SK-N-MC (cell line): ENCODE results near the gene ARMC9.

Experiments
- DNase-seq: peaks from one replicate; pipeline ENCODE4 v3.0.0-alpha.2; 2011; ENCODE audit warnings: low read depth, low spot score
- H3K27ac ChIP-seq: fragments of 200-600 bp; sonication (generic); 2 replicates; pipeline ENCODE4 v1.5.1; 2016; ENCODE audit warnings: mixed run types
- H3K36me3 ChIP-seq: fragments of 200-600 bp; sonication (generic); 2 replicates; pipeline ENCODE4 v1.6.1; 2017; ENCODE audit warnings: antibody characterized with exemption, low read length, mixed read lengths; ENCODE audit not compliant: insufficient read depth
- H3K4me3 ChIP-seq: fragments of 200-600 bp; sonication (generic); 2 replicates; pipeline ENCODE4 v1.5.1; 2016
- H3K9ac ChIP-seq: fragments of 200-600 bp; sonication (generic); 2 replicates; pipeline ENCODE4 v1.8.0; 2017; ENCODE audit warnings: mixed run types, mixed read lengths; ENCODE audit not compliant: insufficient read length
- H3K9me3 ChIP-seq: fragments of 200-600 bp; sonication (generic); 2 replicates; pipeline ENCODE4 v1.6.1; 2017; ENCODE audit warnings: low read depth, mild to moderate bottlenecking, antibody characterized with exemption, low read length, moderate library complexity, mixed read lengths
- EZH2 ChIP-seq: fragments of 200-600 bp; sonication (generic); IDR thresholded peaks from one replicate; pipeline ENCODE4 v1.6.1; 2017; ENCODE audit warnings: antibody characterized with exemption
- FOXP2 ChIP-seq: optimal IDR thresholded peaks from 2 replicates; pipeline ENCODE3; 2011; ENCODE audit warnings: mild to moderate bottlenecking, moderate library complexity; ENCODE audit not compliant: insufficient read depth; ENCODE audit errors: extremely low read length, control extremely low read depth
- POLR2AphosphoS5 ChIP-seq: IDR thresholded peaks from 2 replicates; pipeline ENCODE4 v1.6.1; 2012; ENCODE audit warnings: mild to moderate bottlenecking, low read depth, low read length, borderline replicate concordance

The ARMC9 gene

DNA sequence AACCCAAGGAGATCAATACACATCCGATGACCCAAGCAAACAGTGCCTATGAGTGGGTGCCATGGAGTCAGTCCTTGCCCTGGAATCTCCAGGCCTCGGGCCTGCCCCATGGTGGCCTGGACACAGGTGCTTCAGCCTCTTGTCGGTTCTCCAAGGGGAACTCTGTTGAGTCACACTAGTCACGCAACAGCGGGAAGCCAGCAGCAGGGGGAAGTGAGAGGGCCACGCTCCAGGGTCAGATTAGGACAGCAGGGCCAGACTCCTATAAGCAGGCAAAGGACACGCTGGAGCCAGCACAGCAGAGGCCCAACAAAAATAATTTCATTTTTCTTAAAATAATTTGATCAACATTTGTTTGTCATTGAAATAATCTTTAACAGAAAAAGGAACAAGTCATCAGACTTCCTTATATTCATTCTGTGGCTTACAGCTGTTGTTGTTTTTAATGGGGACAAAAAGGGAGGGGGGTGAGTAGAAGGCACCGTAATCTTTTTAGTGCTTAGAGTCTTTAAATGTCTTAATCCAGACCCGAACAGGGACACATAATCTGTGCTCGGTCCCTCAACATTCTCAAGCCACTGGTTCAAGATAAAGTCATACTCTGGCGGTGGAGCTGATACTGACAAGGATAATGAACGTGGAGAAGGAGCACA, 16.4 kb upstream of the ARMC9 start:
- no peaks in the 10 kb centered on the region for H3K9me3 ChIP-seq
- no peak for DNase-seq
- TF ChIP-seq POLR2AphosphoS5: no peak
- no peak for TF ChIP-seq FOXP2
- no peak for TF ChIP-seq EZH2
- H3K36me3 ChIP-seq: no peaks in the 10 kb centered on the region; the same call in 1 of the 2 replicates
- H3K9ac ChIP-seq: no peak overlapping the region
- no peak overlapping the region for H3K4me3 ChIP-seq
- no peak overlapping the region for H3K27ac ChIP-seq

DNA sequence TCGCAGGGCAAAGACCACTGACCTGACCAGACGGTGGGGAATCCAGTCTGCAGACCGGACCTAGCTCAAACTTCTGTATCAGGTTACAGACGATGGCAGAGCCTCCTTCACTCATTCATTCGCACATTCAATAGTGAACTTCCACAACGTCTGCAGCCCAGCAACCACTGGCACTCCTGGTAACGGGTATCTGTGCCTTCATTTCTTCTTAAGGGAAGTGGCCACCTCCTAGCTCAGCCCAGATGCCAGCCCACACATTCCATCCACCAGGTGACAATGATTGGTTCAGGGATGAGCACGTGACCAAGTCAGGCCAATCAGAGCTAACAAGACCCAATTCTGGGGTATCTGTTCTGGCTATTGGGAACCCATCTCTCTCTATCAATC, 15.9 kb upstream of the ARMC9 start:
- Histone ChIP-seq H3K27ac (no peak overlapping the region), H3K4me3 (no peak overlapping the region), H3K9me3 (no peaks in the 10 kb centered on the region), H3K36me3 (no peaks in the 10 kb centered on the region), H3K9ac (no peak overlapping the region)
- no peak for DNase-seq
- TF ChIP-seq POLR2AphosphoS5 (no peak), EZH2 (no peak), FOXP2 (no peak)

DNA sequence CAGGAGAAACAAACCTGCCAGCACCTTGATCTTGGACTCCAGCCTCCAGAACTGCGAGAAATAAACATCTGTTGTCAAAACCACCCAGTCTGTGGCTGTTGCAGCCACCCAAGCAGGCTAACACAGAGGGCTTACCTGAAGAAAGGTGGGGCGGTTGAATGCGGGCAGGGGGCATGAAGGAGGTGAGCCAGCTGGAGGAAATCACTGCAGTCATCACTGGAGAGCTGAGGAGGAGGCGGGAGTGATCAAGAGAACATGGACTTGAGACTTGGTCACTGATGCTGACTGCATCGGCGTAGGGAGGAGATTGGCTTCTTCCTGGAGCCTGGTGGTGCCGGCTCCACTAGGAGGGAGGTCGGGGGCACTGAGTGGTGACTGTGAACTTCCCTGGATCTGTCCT, 14.6 kb upstream of the ARMC9 start:
- TF ChIP-seq EZH2 (no peak), POLR2AphosphoS5 (no peak), FOXP2 (no peak)
- no peaks in the 10 kb centered on the region for H3K9me3 ChIP-seq
- DNase-seq: no peak
- no peaks in the 10 kb centered on the region for H3K36me3 ChIP-seq
- H3K27ac ChIP-seq: no peak overlapping the region
- no peak overlapping the region for H3K9ac ChIP-seq
- H3K4me3 ChIP-seq: no peak overlapping the region

DNA sequence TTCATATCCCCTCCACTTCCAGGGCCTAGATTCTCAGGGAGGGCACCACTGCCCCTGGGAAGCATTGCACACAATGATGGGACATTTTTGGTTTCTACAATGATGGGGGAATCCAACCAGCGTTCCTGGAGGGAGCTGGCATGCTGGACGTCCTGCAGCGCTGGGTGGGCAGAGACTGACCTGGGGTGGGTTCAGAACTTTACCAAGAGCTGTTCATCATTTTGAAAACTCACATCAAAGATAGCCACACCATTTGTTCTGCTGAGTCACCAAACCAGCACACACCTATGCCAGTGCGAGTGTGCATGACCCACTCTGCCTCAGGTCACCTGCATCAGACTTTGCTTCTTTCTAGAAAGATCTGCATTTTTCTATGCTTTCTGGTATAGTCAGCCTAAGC, 14.1 kb upstream of the ARMC9 start:
- TF ChIP-seq POLR2AphosphoS5: no peak
- no peak for TF ChIP-seq EZH2
- no peak for TF ChIP-seq FOXP2
- Histone ChIP-seq H3K4me3 (no peak overlapping the region), H3K36me3 (no peaks in the 10 kb centered on the region), H3K9me3 (no peaks in the 10 kb centered on the region), H3K9ac (no peak overlapping the region), H3K27ac (no peak overlapping the region)
- DNase-seq: no peak

DNA sequence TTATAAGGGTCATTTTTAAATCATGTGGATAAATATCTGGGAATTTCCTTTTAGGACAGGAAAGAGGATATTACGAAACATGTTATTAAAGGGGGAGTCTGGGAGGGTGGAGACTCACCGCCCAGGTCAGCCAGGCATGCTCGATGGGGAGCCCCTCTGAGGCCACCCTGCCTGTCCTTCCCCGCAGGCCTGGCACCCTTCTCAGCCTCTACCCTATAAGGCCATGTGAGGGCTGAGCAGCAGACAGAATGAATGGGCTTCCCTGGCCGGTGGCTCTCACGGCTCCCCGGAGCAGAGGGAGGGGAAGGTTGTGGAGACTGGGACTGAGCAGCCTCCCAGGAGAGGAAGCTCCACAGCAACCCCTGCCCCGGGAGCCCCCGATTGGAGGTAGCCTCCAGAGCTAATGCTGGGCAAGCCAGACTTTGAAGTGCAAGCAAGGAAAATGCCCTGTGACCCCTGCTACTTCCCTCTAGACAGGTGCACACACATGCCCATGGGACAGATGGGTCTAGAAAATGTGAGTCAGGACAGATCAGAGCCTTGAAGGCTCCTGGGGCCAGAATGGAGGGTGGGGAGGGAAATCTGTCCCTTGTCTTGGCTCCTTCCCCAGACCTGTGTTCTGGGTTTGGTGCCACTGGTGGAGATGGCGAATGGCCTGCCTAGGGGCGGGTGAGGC, 13.2 kb upstream of the ARMC9 start:
- no peaks in the 10 kb centered on the region for H3K9me3 ChIP-seq
- TF ChIP-seq EZH2: no peak
- TF ChIP-seq POLR2AphosphoS5: no peak
- TF ChIP-seq FOXP2: no peak
- H3K36me3 ChIP-seq: no peaks in the 10 kb centered on the region
- no peak for DNase-seq
- H3K9ac ChIP-seq: no peak overlapping the region
- H3K4me3 ChIP-seq: no peak overlapping the region
- H3K27ac ChIP-seq: no peak overlapping the region

DNA sequence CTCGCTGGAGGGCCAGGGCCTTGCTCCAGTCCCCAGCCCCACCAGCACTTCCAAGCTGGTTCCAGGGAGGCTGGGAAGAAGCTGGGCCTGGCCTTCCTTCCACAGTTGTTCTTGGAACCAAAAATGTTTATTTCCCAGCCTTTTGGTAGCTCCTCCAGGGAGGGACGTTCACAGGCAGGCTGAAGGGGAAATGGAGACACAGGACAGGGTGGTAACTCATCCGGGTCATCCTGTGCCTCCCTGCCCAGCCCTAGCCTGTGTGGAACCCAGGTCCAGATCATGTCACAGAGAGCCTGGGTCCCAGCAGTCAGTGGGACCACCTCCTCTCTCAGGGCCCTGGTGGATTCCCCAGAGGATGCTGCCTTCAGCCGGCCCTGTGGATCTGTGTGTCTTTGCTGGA, 12.5 kb upstream of the ARMC9 start:
- TF ChIP-seq POLR2AphosphoS5 (no peak), FOXP2 (no peak), EZH2 (no peak)
- Histone ChIP-seq H3K4me3 (no peak overlapping the region), H3K9me3 (no peaks in the 10 kb centered on the region), H3K36me3 (no peaks in the 10 kb centered on the region), H3K27ac (no peak overlapping the region), H3K9ac (no peak overlapping the region)
- DNase-seq: no peak

DNA sequence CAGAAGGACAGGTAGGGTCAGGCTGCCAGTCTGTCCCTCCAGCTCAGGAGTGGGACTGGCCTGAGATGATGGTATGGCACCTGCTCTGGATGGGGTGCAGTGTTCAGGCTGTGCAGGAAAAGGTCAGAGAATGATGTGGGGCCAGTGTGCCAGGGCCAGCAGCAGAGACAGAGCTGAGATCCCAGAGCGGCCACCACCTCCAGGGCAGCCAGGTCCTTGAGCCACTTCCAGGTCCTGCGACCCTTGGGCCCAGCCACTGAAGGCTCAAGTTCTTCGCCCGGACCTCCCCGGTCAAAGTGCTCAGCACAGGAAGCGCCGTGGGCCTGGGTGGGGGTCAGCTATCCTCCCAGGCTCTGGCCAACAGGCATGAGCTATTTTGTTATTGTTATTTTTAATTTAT, 12.1 kb upstream of the ARMC9 start:
- Histone ChIP-seq H3K4me3 (no peak overlapping the region), H3K9ac (no peak overlapping the region), H3K27ac (no peak overlapping the region), H3K36me3 (no peaks in the 10 kb centered on the region), H3K9me3 (no peaks in the 10 kb centered on the region)
- DNase-seq: no peak
- no peak for TF ChIP-seq EZH2
- TF ChIP-seq POLR2AphosphoS5: no peak
- no peak for TF ChIP-seq FOXP2

DNA sequence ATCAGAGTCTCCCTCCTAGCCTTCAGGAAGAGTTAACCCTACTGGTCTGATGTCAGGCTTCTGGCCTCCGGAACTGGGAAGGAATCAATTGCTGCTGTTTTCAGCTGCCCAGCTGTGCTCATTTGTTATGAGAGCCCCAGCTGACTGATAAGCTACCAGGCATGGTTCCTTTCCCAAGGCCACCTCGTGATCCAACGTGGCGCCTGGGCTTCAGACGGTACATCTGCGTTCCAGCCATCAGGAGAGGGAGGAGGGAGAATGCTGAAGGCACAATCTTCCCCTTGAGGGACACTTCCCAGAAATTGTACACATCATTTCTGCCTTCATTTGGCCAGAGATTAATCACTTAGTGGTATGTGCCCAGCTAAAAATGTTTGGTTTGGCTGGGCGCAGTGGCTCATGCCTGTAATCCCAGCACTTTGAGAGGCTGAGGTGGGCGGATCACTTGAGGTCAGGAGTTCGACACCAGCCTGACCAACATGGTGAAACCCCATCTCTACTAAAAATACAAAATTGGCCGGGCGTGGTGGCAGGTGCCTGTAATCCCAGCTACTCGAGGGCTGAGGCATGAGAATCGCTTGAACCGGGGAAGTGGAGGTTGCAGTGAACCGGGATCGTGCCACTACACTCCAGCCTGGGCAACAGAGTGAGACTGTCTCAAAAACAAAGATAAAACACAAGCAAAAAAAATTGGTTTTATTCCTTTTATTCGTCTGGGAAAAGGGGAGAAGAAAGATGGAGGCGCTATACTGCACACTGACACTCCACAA, 10.5 kb upstream of the ARMC9 start:
- no peak overlapping the region for H3K27ac ChIP-seq
- TF ChIP-seq FOXP2 (no peak), EZH2 (no peak), POLR2AphosphoS5 (no peak)
- H3K9me3 ChIP-seq: no peaks in the 10 kb centered on the region
- H3K4me3 ChIP-seq: no peak overlapping the region
- H3K36me3 ChIP-seq: no peaks in the 10 kb centered on the region
- H3K9ac ChIP-seq: no peak overlapping the region
- no peak for DNase-seq

DNA sequence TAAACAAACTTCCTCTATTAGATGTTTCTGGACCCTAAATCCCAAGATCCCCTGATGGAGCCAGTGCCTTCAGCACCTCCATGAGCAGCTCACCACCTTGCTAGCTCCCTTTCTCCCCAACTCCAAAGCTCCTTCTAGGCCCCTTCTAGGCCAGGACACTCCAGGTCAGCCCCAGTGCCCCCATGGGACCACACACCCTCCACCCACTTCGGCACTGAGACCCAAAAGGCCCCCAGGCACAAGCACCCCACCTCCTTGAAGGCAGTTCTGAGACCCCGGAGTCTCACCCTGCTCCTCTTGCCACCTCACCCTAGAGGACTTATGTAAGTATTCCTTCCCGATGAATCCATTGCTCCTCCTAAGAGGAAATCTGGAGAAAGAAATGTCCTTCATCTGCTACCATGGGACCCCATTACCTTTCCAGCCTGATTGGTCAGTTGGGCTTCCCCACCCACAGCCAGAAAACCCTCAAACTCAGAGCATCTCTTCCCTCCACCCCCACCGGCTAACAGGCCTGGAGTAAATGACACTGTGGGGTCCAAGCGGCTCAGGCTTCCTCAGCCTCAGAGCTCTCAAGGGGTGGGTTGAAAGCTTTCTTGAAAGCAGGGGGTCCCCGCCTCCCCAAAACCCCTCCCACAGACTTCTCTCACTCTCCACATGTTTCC, 9.8 kb upstream of the ARMC9 start:
- Histone ChIP-seq H3K27ac (no peak overlapping the region), H3K36me3 (no peaks in the 10 kb centered on the region), H3K4me3 (no peak overlapping the region), H3K9me3 (no peaks in the 10 kb centered on the region), H3K9ac (no peak overlapping the region)
- DNase-seq: no peak
- no peak for TF ChIP-seq POLR2AphosphoS5
- TF ChIP-seq FOXP2: no peak
- no peak for TF ChIP-seq EZH2
